ENCODE results near the gene SLC9A7. TPM values are rescaled to one million over a fixed set of nuclear protein-coding genes. Genes with fewer than 3 reads are reported as not detected.
A peak's percentile ranks its signal among the peaks of the same experiment; 100 is the strongest.

SLC9A7 gene
- total and polyA plus RNA-seq, 2 experiments from 2014 or later, result 2.5 to 15.4 TPM

- Histone ChIP-seq H2AFZ (no peak overlapping the region), H3K4me1 (ENCODE audit: insufficient read depth) (no peaks in the 10 kb centered on the region), H3K4me2 (no peak overlapping the region), H4K20me1 (replicated peaks; ENCODE audit: insufficient read depth) (no peaks in the 10 kb centered on the region), H3F3A (replicated peaks; ENCODE audit: low read depth) (no peaks in the 10 kb centered on the region), H3K4me3 (no peak overlapping the region), H3K36me3 (ENCODE audit: insufficient read depth) (no peaks in the 10 kb centered on the region), H3K9me2 (ENCODE audit: insufficient read depth) (no peaks in the 10 kb centered on the region), H3K27ac (ENCODE audit: low read depth) (no peak overlapping the region), H3K79me2 (replicated peaks; ENCODE audit: insufficient read depth) (no peaks in the 10 kb centered on the region), H3K27me3 (ENCODE audit: insufficient read depth) (no peaks in the 10 kb centered on the region)
- TF ChIP-seq ZNF462 (CRISPR knock-in tag; IDR thresholded peaks at IDR 0.05) (no peak), POLR2AphosphoS5 (IDR thresholded peaks at IDR 0.05; ENCODE audit: low read depth) (no peak), ETS1 (IDR thresholded peaks at IDR 0.05) (no peak), NANOG (IDR thresholded peaks at IDR 0.05; ENCODE audit: borderline replicate concordance) (no peak), STAT1 (IDR thresholded peaks at IDR 0.05; ENCODE audit: unreplicated experiment) (no peak), EZH2 (IDR thresholded peaks at IDR 0.05; ENCODE audit: low read depth, unreplicated experiment) (no peak), ZNF114 (CRISPR knock-in tag; IDR thresholded peaks at IDR 0.05) (no peak), CTCF (conservative IDR thresholded peaks at IDR 0.05; ENCODE audit: low read depth in 2 of 2) (no peak), EZH2phosphoT487 (IDR thresholded peaks at IDR 0.05; ENCODE audit: unreplicated experiment) (no peak), CREB1 (CRISPR knock-in tag; IDR thresholded peaks at IDR 0.05; ENCODE audit: low read depth) (no peak), ZNF331 (CRISPR knock-in tag; IDR thresholded peaks at IDR 0.05; ENCODE audit: low read depth) (no peak), REST (IDR thresholded peaks at IDR 0.05; ENCODE audit: unreplicated experiment) (no peak), JUNB (IDR thresholded peaks at IDR 0.05; ENCODE audit: unreplicated experiment) (no peak)
- ATAC-seq, result no peak
- no peaks in the 10 kb centered on the region; the same call in 2 of the 3 replicates for H3K4me1 Mint-ChIP-seq
- H3K27ac Mint-ChIP-seq, result peak overlapping the region; percentile 57; the same call in 1 of the 2 replicates
- peaks cover 27% of the 10 kb centered on the region for H3K36me3 Mint-ChIP-seq (ENCODE audit: low read depth)
- no peaks in the 10 kb centered on the region for H3K27me3 Mint-ChIP-seq (ENCODE audit: insufficient read depth, low read depth, poor library complexity)
- H3K9me3 Mint-ChIP-seq, result no peaks in the 10 kb centered on the region
- H3K4me3 Mint-ChIP-seq, result no peak overlapping the region
- DNase-seq (ENCODE audit: low spot score), result no peak
Observed at GRCh38 chrX:46673620-46674359, 85.1 kb downstream of the SLC9A7 start.

Measured in GM23338 (cell line).